Breast epithelium (tissue), 3 donors: ENCODE data around the gene ATP5MC3.

Experiments used
- CTCF ChIP-seq, 3 donors: fragments of 450-650 bp; IDR thresholded peaks; one replicate each; pipeline ENCODE4 v1.5.1; 2016 to 2017; ENCODE audit warnings: antibody characterized with exemption in 3 of 3, mild to moderate bottlenecking in 3 of 3, moderate library complexity in 3 of 3
- POLR2A ChIP-seq: fragments of 450-650 bp; IDR thresholded peaks from one replicate; pipeline ENCODE4 v1.6.1; 2016; ENCODE audit warnings: antibody characterized with exemption, mild to moderate bottlenecking, moderate library complexity

DNA sequence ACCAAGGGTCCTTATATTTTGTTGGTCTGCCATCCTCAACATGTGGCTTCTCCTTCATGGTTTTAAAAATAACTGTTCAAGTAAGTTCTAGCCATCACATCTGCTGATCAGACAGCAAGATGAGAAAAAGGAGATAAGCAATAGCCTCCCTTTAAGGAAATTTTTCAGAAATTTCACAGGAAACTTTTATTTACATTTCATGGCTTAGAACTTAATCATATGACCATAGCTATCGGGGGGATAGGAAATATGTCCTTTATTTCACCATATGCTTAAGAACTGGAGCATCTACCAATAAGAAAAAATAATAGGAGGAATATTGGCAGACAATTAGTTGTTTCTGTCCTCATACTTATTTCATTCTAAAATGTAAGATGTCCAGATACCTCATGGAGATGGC is 29.7 kb downstream of the ATP5MC3 start:
- TF ChIP-seq CTCF (IDR thresholded peaks at IDR 0.05) (no peak), POLR2A (no peak)
